Measurements from ENCODE around the gene TIMM44. TPM values are rescaled to one million over a fixed set of nuclear protein-coding genes. Genes with fewer than 3 reads are reported as not detected.

TIMM44 gene
- total RNA-seq, 4 donors from 2014 or later = 60.1 to 91.3 (median 77.1) TPM

DNA sequence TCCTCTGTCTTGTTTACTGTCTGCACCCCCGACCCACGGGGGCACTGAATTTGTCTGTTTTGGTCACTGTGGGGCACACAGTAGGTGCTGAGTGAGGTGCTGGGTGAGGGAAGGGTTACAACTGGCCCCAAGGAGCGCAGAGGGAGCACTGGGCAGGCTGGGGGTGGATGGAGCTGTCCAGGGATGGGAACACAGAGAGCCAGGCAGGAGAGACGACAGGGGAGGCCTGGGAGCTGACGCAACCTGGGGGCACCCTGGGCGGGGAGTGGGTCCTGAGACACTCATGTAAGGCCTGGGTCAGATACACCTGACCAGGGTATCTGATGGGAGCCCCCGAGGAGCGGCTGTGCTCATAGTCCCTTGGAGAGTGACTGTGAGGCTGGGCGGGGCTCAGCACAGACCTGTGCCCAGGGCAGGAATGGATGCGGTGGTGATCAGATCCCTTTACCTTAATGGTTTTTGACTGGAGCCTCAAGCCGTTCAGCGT is 37.2 kb upstream of the TIMM44 start:
- TF ChIP-seq, protein P1, sequence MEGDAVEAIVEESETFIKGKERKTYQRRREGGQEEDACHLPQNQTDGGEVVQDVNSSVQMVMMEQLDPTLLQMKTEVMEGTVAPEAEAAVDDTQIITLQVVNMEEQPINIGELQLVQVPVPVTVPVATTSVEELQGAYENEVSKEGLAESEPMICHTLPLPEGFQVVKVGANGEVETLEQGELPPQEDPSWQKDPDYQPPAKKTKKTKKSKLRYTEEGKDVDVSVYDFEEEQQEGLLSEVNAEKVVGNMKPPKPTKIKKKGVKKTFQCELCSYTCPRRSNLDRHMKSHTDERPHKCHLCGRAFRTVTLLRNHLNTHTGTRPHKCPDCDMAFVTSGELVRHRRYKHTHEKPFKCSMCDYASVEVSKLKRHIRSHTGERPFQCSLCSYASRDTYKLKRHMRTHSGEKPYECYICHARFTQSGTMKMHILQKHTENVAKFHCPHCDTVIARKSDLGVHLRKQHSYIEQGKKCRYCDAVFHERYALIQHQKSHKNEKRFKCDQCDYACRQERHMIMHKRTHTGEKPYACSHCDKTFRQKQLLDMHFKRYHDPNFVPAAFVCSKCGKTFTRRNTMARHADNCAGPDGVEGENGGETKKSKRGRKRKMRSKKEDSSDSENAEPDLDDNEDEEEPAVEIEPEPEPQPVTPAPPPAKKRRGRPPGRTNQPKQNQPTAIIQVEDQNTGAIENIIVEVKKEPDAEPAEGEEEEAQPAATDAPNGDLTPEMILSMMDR (IDR thresholded peaks at IDR 0.05) = no peak
- no peak overlapping the region for H3K4me3 ChIP-seq
- H3K9me3 ChIP-seq = no peaks in the 10 kb centered on the region
- no peaks in the 10 kb centered on the region for H3K27me3 ChIP-seq
- H3K36me3 ChIP-seq = peaks cover 3 to 96% (median 23%) of the 10 kb centered on the region in 3 donors
- no peak for DNase-seq (ENCODE audit: low spot score in 2 of 2)
- WGBS, 2 donors = 80 to 89% methylated on average over 12 of the region's 12 CpGs
- H3K27ac ChIP-seq = no peak overlapping the region
- peaks cover 0 to 23% (median 2%) of the 10 kb centered on the region in 4 donors for H3K4me1 ChIP-seq

DNA sequence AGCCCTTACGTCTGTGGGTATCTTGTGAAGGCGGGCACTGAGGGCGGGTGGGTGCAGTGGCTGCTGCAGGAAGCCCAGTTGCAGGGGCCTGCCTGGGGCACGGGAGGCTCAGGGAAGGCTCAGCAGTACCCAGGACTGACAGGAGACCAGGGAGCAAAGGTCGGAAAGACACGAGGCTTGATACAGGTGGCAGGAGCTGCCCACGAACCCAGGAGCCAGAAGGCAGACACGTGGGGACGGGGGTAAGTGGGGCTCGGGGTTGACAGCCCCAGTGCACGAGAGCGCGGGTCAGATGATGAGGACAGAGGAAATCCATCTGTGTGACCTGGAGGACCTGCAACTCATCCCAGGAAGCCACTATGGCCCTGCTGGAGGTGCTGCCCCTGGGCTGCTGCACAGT is 36.7 kb upstream of the TIMM44 start:
- H3K9me3 ChIP-seq = no peaks in the 10 kb centered on the region
- H3K4me1 ChIP-seq = peaks cover 0 to 18% (median 0%) of the 10 kb centered on the region in 4 donors
- H3K36me3 ChIP-seq = peaks cover 3 to 96% (median 23%) of the 10 kb centered on the region in 3 donors
- H3K4me3 ChIP-seq = no peak overlapping the region
- DNase-seq (ENCODE audit: low spot score in 2 of 2) = no peak
- TF ChIP-seq EP300 (IDR thresholded peaks at IDR 0.05) (no peak), POLR2A (IDR thresholded peaks at IDR 0.05) (no peak)
- TF ChIP-seq, protein P1 (IDR thresholded peaks at IDR 0.05) = no peak
- no peaks in the 10 kb centered on the region for H3K27me3 ChIP-seq
- no peak overlapping the region for H3K27ac ChIP-seq
- WGBS, 2 donors = 88% methylated on average over 13 of the region's 13 CpGs

DNA sequence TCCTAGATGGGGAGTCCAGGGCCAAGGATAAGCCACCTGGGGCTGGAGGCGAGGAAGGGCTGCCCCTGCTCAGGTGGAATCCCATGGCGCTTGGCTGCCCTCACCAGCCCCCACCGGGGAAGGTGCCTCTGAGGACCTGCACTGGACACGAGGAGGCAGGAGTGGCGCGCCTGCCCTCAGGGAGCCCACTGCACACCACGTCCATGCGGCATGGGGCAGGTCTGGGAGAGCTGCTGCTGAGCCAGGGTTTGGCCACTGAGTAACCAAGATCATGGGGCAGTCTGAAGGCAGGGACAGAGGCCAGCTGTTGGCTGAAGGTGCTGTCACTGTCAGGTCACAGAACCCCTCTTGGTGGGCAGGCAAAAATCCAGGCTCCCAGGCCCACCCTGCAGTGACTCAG is 36.1 kb upstream of the TIMM44 start:
- Histone ChIP-seq H3K4me3 (no peak overlapping the region), H3K36me3 (peaks cover 3 to 97% (median 23%) of the 10 kb centered on the region in 3 donors), H3K27ac (no peak overlapping the region), H3K4me1 (peaks cover 0 to 13% (median 0%) of the 10 kb centered on the region in 4 donors), H3K27me3 (no peaks in the 10 kb centered on the region), H3K9me3 (no peaks in the 10 kb centered on the region)
- TF ChIP-seq, protein P1 (IDR thresholded peaks at IDR 0.05) = no peak
- TF ChIP-seq EP300 (IDR thresholded peaks at IDR 0.05) (no peak), POLR2A (IDR thresholded peaks at IDR 0.05) (no peak)
- DNase-seq (ENCODE audit: low spot score in 2 of 2) = no peak
- 79% methylated on average over 5 to 8 of the region's 8 CpGs for WGBS, 2 donors

DNA sequence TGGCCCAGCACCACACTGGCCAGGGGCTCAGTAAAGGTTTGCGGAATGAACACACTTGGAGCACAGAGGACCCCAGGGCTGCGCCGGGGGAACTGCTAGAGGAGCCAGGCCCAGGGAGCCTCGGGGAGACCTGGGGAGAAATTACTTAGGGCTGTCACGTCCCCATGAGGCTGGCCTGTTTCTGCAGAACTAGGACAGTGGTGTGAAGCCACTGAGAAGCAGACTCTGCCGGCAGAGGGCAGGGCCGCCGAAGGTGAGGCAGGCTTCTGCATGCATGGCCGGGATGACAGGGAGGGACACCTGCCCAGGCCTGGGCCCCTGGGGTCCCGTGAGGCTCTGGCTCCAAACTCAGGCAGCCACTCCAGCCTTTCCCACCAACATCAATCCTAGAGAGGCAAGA is 35.5 kb upstream of the TIMM44 start:
- Histone ChIP-seq H3K27ac (no peak overlapping the region), H3K4me1 (peaks cover 0 to 7% (median 0%) of the 10 kb centered on the region in 4 donors), H3K4me3 (no peak overlapping the region), H3K9me3 (no peaks in the 10 kb centered on the region), H3K36me3 (peaks cover 3 to 97% (median 23%) of the 10 kb centered on the region in 3 donors), H3K27me3 (no peaks in the 10 kb centered on the region)
- 79 to 89% methylated on average over 10 of the region's 10 CpGs for WGBS, 2 donors
- no peak for DNase-seq (ENCODE audit: low spot score in 2 of 2)
- TF ChIP-seq POLR2A (IDR thresholded peaks at IDR 0.05) (no peak), EP300 (IDR thresholded peaks at IDR 0.05) (no peak)
- TF ChIP-seq, protein P1 (IDR thresholded peaks at IDR 0.05) = no peak

DNA sequence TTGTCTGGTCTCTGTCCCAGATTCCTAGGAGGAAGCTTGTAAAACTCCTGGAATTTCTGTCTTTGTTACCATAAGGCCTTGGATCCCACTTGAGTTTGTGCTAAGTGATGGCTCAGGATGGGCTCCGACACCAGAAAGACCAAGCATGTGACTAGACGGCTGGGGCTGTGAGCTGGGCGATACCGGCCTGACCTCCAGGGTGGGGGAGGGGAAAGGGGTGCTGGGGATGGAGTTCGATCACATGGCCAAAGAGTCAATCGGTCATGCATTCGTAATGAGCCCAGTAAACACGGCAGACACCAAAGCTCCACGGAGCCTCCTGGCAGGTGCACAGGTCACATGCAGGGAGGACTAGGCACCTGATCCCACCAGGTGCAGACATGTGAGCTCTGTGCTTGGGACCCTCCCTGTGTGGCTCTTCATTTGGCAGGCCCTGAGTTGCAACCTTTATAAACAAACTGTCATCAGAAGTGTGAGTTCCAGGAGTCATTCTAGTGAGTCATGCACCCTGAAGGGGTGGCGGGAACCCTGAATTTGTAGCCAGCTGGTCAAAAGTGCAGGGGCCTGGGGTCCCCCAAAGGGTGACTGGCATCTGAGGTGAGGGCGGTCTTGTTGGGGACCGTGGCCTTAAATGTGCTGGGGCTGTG is 34.8 kb upstream of the TIMM44 start:
- H3K9me3 ChIP-seq = no peaks in the 10 kb centered on the region
- H3K27me3 ChIP-seq = no peaks in the 10 kb centered on the region
- DNase-seq (ENCODE audit: low spot score in 2 of 2) = no peak
- peaks cover 3 to 97% (median 23%) of the 10 kb centered on the region in 3 donors for H3K36me3 ChIP-seq
- WGBS, 2 donors = 83 to 88% methylated on average over 8 to 12 of the region's 12 CpGs
- H3K4me3 ChIP-seq = no peak overlapping the region
- H3K4me1 ChIP-seq = peaks cover 0 to 1% (median 0%) of the 10 kb centered on the region in 4 donors
- no peak overlapping the region for H3K27ac ChIP-seq
- no peak for TF ChIP-seq POLR2A (IDR thresholded peaks at IDR 0.05)
- TF ChIP-seq EP300 (IDR thresholded peaks at IDR 0.05) = no peak
- TF ChIP-seq, protein P1 (IDR thresholded peaks at IDR 0.05) = no peak

Data from tibial nerve (tissue), 4 donors.